ENCODE results near the gene MBOAT1.

Gene MBOAT1

DNA sequence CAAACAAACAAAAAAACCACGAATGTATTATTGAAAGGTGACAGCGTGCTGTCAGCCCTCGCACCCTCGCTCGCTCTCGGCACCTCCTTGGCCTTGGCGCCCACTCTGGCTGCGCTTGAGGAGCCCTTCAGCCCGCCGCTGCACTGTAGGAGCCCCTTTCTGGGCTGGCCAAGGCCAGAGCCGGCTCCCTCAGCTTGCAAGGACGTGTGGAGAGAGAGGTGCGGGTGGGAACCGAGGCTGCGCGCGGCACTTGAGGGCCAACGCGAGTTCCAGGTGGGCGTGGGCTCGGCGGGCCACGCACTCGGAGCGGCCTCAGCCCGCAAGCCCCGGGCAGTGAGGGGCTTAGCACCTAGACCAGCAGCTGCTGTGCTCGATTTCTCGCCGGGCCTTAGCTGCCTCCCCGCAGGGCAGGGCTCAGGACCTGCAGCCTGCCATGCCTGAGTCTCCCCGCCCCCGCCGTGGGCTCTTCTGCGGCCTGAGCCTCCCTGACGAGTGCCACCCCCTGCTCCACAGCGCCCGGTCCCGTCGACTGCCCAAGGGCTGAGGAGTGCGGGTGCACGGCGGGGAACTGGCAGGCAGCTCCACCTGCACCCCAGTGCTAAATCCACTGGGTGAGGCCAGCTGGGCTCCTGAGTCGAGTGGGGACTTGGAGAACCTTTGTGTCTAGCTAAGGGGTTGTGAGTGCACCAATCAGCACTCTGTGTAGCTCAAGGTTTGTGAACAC, 20.9 kb upstream of the MBOAT1 start:
- no peak for DNase-seq

DNA sequence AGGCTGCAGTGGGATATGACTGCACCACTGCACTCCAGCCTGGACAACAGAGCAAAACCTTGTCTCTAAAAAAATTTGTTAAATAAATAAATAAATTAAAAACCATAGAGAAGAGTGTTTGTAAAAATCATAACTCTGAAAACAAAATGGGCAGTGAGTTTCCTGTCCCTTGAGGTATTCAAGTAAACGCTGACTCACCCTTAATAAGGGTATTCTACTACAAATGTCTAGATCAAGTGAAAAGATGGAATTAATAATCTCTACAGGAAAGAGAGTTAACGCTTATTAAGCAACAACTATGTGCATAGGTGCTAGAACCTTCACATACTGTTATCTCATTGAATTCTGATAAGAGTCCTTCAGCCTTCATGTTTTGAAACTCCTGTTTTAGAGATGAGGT, 19.9 kb upstream of the MBOAT1 start:
- no peak for DNase-seq

DNA sequence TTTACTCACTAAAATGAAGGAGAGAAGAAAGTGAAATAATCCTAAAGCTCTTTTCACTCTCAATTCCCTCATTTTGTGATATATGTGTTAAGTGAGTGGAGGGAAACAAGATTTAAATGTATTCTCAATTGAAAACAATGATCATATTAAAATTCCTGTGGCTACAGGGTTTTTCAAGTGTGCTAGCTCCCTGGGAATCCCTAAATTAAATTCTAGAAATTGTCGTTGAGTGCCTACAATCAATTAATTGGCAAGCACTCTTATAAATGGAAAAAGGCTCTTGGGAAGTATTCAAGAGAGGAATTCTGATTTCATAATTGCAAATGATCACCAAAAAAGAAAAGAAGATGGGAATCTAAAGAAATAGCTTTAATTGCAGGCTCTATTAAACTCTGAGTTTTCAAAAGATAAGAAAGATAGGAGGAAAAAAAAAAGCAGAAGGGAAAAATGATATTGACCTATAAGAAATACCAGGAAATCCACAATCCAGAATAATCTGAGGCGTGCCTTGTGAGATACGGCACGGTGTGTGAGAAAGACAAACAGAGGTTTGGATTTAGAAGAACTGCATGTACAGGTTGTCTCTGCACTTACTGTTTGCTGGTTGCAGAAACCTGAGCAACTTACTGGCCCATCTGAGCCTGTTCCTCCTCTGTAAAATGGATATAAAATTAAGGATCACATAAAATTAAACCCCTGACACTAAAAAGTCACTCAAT, 18.3 kb upstream of the MBOAT1 start:
- DNase-seq = no peak

DNA sequence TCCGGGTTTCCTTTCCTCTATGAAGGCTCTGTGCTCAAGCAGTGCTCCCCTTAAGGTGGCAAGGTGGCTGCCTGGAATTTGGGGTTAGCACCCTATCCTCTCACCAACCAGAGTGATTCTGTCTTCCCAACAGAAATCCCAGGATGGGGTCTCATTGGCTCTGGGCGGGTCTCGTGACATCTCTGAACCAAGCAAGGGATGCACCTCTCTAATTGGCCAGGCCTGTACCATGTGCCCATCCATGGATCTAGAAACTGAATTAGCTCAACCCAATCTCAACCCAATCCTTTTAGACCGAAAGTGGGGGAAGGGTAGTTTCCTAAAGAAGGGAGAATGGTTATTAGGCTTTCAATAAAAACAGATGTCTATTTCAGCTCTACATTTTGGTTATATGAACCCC, 17.6 kb upstream of the MBOAT1 start:
- DNase-seq = no peak

DNA sequence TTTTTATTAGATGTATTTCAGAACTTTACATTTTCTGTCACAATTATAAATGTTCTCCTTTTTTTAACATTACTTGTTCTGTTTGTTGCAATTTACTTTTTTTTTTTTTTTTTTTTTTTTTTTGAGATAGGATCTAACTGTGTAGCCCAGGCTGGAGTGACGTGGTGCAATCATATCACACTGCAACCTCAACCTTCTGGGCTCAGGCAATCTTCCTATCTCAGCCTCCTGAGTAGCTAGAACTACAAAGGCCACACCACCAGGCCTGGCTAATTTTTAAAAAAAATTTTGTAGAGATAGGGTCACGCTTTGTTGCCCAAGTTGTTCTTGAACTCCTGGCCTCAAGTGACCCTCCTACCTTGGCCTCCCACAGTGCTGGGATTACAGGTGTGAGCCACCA, 15.1 kb upstream of the MBOAT1 start:
- no peak for DNase-seq

DNA sequence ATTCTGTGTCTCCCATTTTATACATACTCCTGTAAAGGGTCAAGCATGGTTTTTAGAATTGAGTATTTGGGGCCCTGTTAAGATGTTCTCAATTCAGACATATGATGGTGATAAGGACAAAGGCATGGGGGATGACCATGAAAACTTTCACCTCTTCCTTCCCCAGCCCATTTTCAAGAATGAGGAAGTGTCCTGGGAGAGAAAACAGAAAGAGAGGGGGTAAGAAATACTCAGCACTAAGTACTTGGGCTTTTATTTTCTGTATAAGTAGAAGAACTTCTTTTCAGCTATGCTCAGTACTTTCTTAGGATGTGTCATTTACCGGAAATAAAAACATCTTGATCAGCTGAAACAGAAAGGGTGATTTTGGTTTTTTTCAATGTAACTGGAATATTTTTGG, 10.9 kb upstream of the MBOAT1 start:
- no peak for DNase-seq

DNA sequence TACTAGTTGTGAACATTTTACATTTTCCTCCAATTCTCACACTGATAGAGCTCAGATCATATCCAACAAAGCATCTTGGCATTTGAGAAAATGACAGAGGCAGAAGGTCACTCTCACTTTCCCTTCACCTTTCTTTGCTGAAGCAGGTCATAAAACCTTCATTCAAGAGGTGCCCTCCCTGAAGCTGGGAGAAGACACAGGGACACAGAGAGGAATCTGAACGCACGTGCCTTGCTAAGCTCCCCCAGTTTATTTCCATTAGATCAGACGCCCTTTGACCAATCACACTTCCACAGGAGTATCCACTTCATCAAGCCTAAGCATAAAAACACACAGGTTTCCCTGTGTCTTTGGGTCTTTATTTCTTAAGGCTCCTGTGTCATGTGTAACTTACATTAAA, 9.2 kb upstream of the MBOAT1 start:
- no peak for DNase-seq

DNA sequence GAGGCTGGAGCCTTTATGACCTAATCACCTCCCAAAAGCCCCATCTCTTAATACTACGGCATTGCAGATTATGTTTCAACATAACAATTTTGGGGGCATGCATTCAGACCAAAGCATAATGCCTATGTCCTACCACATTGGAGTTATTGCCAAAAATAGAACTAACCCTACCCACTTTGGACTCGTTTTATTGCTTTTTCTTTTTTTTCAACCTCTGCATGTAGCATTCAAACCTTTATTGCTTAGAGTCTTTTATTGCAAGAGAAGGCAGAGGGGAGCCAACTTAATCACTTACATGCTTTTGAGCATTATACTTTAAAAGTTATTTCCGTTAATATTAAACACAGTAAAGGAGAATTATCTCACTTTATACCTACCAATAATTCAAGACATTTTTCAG, 8.1 kb upstream of the MBOAT1 start:
- DNase-seq = no peak

DNA sequence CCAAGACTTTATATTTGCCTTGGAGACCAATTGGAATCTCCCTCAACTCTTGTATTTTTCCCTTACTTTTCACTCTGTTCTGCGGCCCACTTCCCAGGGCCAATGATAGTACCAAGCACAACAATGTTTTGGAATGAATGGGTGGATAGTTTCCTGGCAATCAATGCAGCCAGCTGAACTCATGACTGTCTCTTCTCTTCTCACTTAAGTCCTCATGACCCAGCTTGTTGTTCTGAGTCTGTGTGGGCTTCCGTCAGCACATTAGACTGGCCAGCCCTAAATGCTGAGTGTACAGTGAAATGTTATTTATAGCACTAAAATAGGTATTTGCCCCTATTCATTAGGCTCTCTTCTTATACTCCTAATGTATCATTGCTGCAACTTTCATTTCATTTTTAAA, 5.6 kb upstream of the MBOAT1 start:
- DNase-seq = no peak

DNA sequence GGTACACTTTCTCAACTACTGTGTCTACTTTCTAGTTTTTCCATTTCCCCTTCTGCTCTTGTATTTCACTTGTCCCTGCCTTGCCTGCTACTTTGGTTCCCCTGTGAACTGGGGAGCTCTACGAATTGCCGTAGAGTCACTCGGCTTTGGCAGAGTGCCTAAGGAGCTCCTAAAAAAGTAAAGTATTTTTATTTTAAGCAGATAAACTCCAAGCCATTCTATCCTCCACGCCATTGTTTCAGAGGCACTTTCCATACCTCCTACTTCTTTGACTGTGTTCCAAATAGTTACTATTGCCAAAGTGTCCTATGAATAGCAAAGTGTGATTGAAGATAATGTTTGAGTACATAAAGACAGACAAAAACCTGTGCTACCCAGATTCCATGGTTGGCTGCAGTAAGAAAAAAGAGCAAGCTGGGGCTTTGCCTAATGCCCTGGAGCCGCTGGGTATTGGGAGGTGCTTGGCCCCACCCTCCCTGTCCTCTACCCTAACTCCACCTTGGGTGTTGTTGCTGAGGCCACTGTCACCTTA, 5.1 kb upstream of the MBOAT1 start:
- DNase-seq = no peak

DNA sequence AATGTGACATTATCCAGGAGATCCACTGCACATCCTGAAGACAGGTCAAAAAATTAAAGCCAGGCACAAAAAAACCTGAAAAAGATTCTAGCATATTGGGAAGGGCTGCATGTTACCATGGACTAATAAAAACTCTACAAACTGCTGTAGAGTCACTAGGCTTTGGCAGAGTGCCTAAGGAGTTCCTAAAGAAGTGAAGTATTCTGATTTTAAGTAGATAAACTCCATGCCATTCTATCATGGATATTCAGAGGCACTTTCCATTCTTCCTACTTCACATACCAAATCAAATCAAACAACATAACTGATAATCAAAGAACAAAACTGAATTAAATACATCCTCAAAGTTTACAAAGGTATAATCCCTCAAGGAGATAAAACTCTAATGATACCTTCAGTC, 3.0 kb upstream of the MBOAT1 start:
- DNase-seq = no peak

DNA sequence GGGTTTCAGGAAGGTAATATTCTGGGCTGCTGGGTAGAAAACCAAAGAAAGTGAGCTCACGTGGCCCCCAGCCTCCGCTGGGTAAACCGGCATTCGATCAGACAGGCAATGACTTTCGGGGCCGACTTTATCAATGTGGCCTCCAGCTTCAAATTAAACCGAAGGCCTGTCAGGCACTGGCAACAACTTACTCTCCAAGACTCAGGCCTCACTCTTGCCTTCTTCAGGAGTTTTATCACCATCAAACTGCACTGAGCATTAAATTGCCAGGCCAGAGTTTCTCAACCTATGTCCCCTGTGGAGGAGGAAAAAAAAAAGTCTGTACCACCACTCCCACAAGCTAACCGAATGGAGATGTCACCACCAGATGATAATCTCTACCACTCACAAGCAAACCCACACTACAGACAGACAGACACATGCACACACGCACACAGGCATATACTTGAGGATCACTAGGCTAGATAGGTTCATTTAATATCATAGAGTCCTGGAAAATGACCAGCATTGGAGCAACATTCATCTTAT, 1.1 kb upstream of the MBOAT1 start:
- DNase-seq = no peak

DNA sequence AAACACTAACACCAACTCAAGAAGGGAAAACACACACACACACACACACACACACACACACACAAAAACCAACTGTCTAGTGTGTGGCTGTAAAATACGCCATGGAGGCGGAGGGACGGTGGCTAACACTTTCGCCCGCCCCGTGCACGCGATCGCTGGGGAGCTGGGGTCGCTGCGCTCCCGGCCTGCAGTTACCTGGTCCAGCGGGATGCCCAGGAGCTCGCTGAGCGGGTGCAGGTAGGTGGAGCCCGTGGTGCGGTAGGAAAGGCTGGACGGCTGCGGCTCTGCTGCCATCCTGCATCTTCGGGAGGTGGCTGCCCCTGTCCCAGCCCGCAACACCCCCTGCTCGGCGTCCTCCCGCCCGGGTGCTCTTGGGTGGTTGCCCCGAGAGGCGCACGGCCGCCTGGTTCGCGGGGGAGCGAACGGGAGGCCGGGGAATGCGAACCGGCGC, 303 bp downstream of the MBOAT1 start:
- DNase-seq = peak; percentile 48

DNA sequence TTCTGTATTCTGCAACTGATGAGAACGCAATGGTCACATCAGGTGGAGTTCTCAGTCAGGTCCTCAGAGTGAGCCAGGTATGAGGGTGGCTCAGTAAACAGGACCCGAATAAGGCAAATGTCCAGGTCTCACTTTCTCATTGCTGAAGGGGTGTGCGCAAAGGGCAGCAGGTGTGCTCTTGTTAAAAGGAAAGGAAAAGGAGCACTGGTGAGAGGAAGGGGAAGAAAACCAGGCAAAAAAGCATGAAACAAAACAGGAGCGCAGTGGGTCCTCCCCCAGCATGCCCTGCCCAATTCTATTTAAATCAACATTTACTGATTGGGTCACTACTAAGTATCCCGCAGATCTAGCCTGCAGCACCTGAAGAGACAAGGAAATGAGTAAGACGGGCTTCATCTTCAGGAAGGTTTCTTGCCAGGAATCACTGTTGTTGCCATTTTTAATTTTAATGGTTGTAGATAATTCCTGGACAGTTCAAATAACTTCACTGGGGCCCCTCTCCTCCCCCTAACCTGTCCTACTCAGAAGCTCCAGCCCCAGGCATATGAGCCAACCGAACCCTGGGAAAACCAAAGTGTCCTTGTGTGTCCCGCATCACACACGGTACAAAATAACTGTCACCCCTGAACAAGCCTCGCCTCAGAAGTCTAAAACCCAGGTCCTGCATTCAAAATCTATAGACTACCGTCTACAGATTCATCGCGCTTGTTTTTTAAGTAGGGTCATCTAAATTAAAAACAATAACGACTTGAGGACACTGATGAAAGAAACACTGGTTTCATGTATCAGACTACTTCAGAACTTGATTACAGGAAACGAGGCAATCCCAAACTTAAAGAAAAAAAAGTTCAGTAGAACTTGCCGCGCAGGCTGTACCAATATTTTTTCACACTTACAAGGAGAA, 980 bp downstream of the MBOAT1 start:
- DNase-seq = no peak

DNA sequence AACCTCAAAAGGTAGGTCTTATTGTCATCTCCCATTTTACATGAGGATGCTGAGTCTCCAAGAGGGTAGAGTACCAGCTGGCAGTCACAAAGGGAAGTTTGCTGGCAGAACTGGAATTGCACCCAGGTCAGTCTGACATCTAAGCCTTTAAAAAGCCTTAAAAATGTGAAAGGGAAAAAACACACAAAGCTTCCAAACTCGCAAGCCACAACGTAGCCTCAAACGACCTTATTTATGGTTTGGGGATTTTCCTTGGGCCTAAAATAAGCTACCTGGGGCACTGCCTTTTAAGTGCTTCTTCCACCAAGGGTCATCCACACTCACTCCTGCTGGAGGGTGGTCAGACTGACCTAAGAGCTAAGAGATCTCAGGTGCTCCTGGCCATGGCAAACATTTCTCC, 2.1 kb downstream of the MBOAT1 start:
- no peak for DNase-seq

DNA sequence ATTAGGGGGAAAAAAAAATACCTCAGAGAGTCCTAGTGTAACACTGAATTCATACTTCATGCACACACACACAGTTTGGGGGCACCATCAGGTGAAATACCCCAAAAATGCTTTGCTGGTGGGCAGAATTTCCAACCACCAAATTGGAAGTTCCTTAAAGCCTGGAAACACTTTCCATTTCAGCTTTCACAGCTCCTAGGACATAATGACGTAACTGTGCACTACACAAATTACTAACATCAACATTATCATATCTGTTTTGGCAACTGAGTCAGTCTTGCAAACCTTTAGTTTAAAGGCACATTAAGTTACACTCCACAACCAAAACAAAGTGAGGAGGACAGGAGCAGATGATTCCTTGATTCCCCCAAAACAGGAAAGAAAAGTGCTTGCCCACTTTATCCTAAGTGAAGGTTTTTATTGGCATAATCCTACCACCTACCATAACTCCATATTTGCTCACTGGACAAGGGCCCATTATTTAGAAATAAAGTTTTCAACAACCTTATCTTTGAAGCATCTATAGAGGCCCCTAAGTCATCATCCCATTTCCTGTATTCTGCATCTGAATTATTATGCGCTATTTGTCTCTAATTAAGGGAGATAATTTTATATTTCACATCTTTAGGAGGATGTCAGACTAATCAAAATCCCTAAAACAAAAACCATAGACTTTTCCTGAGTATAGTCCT, 3.4 kb downstream of the MBOAT1 start:
- no peak for DNase-seq

DNA sequence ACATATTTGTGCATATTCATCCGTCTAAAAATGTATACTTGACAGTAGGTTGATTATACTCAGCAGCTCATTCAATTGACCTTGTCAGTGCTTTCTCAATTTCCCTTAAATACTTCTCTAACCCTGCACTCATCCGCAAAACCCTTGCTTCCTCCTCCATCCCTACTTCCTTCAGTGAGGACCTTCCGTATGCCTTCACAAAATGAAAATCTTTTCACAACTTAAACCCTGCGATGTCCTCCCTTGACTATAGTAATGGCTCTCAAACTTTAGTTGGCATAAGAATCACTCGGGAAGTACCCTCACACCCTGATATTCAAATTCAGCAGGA, 5.2 kb downstream of the MBOAT1 start:
- no peak for DNase-seq

DNA sequence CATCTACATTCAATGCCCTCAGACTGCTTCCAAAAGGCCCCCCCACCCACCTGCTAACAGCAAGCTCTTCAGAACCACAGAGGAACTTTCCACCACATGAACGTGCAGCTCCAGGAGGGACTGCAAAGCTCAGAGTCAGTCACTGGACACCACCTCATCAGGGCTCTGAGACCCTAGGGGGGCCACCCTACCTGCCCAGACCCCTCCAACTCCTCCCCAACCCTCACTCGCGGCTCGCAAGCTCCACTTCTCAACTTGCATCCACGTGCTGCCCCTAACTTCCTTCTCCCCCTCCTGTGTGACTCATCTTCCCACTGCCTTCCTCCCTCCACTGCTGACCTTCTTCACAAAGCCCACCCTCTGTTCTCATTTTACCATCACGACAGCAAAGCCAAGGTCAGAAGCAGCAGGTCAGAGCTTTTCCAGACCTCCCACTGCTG, 6.5 kb downstream of the MBOAT1 start:
- no peak for DNase-seq

DNA sequence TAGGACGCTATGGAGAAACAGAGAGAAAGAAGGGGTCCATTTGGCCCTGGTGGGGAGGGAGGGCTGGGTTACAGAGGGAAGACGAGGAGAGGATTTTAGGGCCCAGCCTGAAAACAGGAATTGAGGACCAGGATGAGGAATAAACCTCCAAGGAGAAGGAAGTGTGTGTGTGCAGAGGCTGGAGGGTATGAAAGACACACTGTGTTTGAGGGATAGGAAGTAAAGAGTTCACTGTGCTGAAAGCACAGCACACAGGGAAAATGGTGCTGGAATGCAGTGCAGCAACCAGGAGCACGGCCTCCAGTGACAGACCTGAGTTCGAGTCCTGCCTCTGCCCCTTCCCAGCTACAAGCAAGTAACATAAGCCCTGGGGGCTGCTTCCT, 7.8 kb downstream of the MBOAT1 start:
- no peak for DNase-seq

DNA sequence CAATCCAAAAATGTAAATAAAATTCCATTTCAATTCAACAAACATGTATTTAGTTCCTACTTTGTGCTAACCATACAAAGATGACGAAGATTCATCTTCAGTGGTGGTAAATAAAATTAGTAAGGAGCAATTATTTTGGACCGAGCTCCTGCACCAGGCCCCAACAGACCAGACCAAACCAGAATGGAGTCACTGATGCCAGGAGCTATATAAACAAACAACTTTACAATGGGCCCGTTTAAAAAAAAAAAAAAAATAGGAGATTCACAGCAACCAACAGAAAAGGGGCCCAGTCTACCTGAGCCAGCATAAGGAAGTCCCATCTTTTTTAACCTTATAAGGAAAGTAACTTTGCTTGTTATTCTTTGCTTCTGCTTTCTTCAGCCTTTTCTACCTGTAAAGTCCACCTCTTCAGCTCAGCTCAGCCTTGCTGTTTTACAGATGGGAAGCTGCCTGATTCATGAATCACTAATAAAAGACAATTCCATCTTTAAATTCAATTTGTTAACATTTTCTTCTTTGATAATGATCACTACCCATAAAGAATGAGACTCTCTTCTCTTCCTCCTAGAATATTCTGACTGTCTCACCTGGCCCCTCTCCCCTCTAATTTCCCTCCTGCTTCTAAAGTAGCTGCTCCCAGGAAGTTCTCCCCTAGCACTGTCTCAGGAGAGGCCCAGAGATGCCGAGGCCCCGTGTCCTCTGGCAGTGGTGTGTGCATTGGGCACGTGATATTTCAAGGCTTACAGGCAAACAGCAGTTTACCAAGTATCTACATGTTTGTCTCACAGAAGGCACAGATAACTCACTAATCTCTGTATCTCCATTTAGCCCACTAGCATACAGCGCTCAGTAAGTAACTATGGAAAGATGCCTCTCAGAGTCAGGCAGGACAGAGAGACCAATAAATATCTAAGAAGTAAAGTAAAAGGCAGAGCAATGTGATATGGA, 8.4 kb downstream of the MBOAT1 start:
- no peak for DNase-seq

DNA sequence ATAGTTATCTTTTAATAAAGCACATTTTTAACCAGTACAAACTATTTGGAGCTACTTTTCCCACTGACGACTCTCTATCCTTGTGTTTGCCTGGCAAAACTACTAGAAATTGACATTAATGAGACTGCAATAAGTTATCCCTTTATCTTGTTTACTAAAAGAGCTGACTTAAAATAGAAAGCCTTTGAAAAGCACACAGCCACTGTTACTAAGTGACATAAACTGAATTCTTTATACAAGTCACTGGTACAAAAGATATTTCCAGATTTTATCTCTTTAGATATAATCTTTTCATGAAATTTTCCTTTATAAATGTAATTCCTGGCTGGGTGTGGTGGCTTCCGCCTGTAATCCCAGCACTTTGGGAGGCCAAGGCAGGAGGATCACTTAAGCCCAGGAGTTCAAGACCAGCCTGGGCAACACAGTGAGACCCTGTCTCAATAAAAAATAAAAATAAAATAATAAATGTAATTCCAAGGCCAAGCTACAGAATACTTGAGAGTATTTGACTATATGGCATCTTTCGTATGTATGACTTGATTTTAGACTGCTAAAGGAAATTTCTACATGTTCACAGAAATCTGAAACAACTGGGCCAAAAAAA, 9.5 kb downstream of the MBOAT1 start:
- no peak for DNase-seq
